Fibroblast of skin of back (primary cell): Measurements from ENCODE around the gene TBK1.

Experiments used
- DNase-seq: peaks from one replicate; pipeline ENCODE4 v3.0.0-alpha.2; 2013

The TBK1 gene

GRCh38 chr12:64452559-64453329, 824 bp downstream of the TBK1 start:
- peak; percentile 72 for DNase-seq

GRCh38 chr12:64455506-64455905, 3.6 kb downstream of the TBK1 start:
- no peak for DNase-seq

GRCh38 chr12:64456119-64456518, 4.2 kb downstream of the TBK1 start:
- DNase-seq = no peak

GRCh38 chr12:64457032-64457431, 5.1 kb downstream of the TBK1 start:
- DNase-seq = peak; percentile 14

GRCh38 chr12:64457466-64457865, 5.5 kb downstream of the TBK1 start:
- DNase-seq = no peak

- DNase-seq = no peak
Observed at GRCh38 chr12:64457923-64458322, 6.0 kb downstream of the TBK1 start.

GRCh38 chr12:64459394-64459891, 7.5 kb downstream of the TBK1 start:
- no peak for DNase-seq

GRCh38 chr12:64461634-64462414, 9.9 kb downstream of the TBK1 start:
- peak; percentile 97 for DNase-seq

- no peak for DNase-seq
Observed at GRCh38 chr12:64466178-64466577, 14.3 kb downstream of the TBK1 start.

GRCh38 chr12:64468966-64469365, 17.0 kb downstream of the TBK1 start:
- DNase-seq = no peak

GRCh38 chr12:64469455-64470142, 17.7 kb downstream of the TBK1 start:
- no peak for DNase-seq

- no peak for DNase-seq
Observed at GRCh38 chr12:64470495-64470894, 18.6 kb downstream of the TBK1 start.

GRCh38 chr12:64473176-64473575, 21.3 kb downstream of the TBK1 start:
- DNase-seq = no peak

- no peak for DNase-seq
Observed at GRCh38 chr12:64475518-64475917, 23.6 kb downstream of the TBK1 start.

- no peak for DNase-seq
Observed at GRCh38 chr12:64476844-64477243, 24.9 kb downstream of the TBK1 start.

- DNase-seq = no peak
Observed at GRCh38 chr12:64478661-64479060, 26.7 kb downstream of the TBK1 start.

GRCh38 chr12:64480148-64480547, 28.2 kb downstream of the TBK1 start:
- DNase-seq = peak; percentile 24

GRCh38 chr12:64486657-64487056, 34.7 kb downstream of the TBK1 start:
- no peak for DNase-seq

GRCh38 chr12:64491718-64492117, 39.8 kb downstream of the TBK1 start:
- DNase-seq = no peak

GRCh38 chr12:64493513-64493912, 41.6 kb downstream of the TBK1 start:
- DNase-seq = no peak

- no peak for DNase-seq
Observed at GRCh38 chr12:64494998-64495729, 43.2 kb downstream of the TBK1 start.

- no peak for DNase-seq
Observed at GRCh38 chr12:64496839-64497400, 45.0 kb downstream of the TBK1 start.
